ENCODE measurements around the gene ABHD6. TPM values are rescaled to one million over a fixed set of nuclear protein-coding genes. Genes with fewer than 3 reads are reported as not detected.

The ABHD6 gene
- total RNA-seq, 1 experiment from 2014 or later, result 12.7 TPM

DNA sequence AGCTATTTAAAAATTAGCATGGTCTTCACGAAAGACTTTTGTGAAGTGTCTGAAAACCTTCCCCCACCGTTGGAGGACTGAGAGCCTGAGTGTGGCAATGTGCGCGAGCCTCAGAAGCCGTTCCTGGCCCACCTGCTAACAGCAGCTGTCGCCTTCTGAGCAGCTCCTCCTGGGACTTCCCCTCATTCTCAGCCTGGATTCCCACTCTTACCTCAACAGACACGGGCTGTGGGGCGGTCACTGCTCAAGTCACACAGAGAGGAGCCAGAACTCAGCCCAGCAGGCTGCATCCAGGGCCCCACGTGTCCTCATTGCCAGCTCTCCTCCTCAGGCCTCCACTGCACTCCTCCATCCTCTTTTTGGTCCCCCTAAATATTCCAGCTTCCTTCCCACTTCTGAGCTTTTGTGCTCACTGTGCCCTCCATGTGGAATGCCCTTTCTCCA, 34.7 kb upstream of the ABHD6 start:
- CTCF ChIA-PET, result interaction anchor here (1.2 to 1.6 kb wide), 2 partner anchors 14 to 15 kb away, joined by 5 to 9 read pairs; no protein-coding TSS in a partner anchor

DNA sequence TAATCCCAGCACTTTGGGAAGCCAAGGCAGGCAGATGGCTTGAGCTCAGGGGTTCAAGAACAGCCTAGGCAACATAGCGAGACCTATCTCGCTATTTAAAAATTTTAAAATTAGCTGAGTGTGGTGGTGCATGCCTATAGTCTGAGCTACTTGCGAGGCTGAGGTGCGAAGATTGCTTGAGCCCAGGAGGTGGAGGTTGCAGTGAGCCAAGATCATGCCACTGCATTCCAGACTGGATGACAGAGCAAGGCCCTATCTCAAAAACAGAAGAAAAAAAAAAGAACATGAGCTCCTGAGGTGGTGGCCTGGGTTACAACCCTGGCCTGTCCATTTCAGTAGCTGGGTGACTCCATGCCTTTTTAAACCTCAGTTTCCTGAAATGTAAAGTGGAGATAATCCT, 34.1 kb upstream of the ABHD6 start:
- H3K36me3 ChIP-seq (ENCODE audit: control insufficient read depth in 1 of 2, insufficient read depth in 2 of 2, low read length in 2 of 2), result no peaks in the 10 kb centered on the region
- CTCF ChIA-PET, result interaction anchor here (0.9 to 1.6 kb wide), 3 partner anchors 9 to 15 kb away, joined by 3 to 9 read pairs (median 5); no protein-coding TSS in a partner anchor
- no peak overlapping the region for H3K4me3 ChIP-seq (replicated peaks in 1 of 2; ENCODE audit: low read depth in 1 of 2, low read length in 2 of 2)
- H3K9ac ChIP-seq (ENCODE audit: low read length), result no peak overlapping the region
- intact Hi-C loops (cut with micrococcal nuclease), result no loop called here
- no peaks in the 10 kb centered on the region for H3K79me2 ChIP-seq (ENCODE audit: insufficient read depth, low read length)
- no peak overlapping the region for H3K27ac ChIP-seq (ENCODE audit: low read depth, low read length)
- BruUV-seq (replicated peaks), result no TSS peak
- DNase-seq (ENCODE audit: low read depth, low spot score) (no peak), ATAC-seq (no peak)
- H3K4me2 ChIP-seq (ENCODE audit: low read length), result no peak overlapping the region
- peaks cover 0 to 13% of the 10 kb centered on the region in 2 experiments; a peak in 2 of 4 replicates for H3K4me1 ChIP-seq (ENCODE audit: control insufficient read depth in 1 of 2, insufficient read depth in 2 of 2, low read length in 2 of 2)
- no peak overlapping the region for H2AFZ ChIP-seq (ENCODE audit: low read depth, low read length, poor library complexity, severe bottlenecking)
- no peaks in the 10 kb centered on the region for H3K27me3 ChIP-seq (ENCODE audit: insufficient read depth, low read length)
- H3K9me3 ChIP-seq (ENCODE audit: control insufficient read depth in 1 of 2, insufficient read depth in 1 of 2, low read depth in 1 of 2, low read length in 2 of 2), result no peaks in the 10 kb centered on the region
- H4K20me1 ChIP-seq (ENCODE audit: insufficient read depth), result no peaks in the 10 kb centered on the region
- RAD21 ChIA-PET (ENCODE audit: low non-redundant PET in 1 of 2, low total read pairs in 2 of 2, uncharacterized antibody in 2 of 2, unreplicated experiment in 2 of 2), result no interaction called here
- H3K9me2 ChIP-seq (ENCODE audit: insufficient read depth), result no peaks in the 10 kb centered on the region
- TF ChIP-seq SRF (IDR thresholded peaks at IDR 0.05; ENCODE audit: low read depth) (no peak), CEBPB (IDR thresholded peaks at IDR 0.05; ENCODE audit: low read depth) (no peak), POLR2AphosphoS5 (IDR thresholded peaks at IDR 0.05; ENCODE audit: low read depth, low read length) (no peak), EZH2phosphoT487 (IDR thresholded peaks at IDR 0.05; ENCODE audit: borderline replicate concordance) (no peak), RAD21 (IDR thresholded peaks at IDR 0.05; ENCODE audit: low read depth) (no peak), CBX3 (IDR thresholded peaks at IDR 0.05; ENCODE audit: low read depth) (no peak), SIN3A (IDR thresholded peaks at IDR 0.05; ENCODE audit: low read depth) (no peak), EZH2 (IDR thresholded peaks at IDR 0.05) (no peak), YY1 (IDR thresholded peaks at IDR 0.05; ENCODE audit: extremely low read depth, insufficient replicate concordance, low read depth, low read length) (no peak), JUND (IDR thresholded peaks at IDR 0.05) (no peak)
- TF ChIP-seq, protein P1, sequence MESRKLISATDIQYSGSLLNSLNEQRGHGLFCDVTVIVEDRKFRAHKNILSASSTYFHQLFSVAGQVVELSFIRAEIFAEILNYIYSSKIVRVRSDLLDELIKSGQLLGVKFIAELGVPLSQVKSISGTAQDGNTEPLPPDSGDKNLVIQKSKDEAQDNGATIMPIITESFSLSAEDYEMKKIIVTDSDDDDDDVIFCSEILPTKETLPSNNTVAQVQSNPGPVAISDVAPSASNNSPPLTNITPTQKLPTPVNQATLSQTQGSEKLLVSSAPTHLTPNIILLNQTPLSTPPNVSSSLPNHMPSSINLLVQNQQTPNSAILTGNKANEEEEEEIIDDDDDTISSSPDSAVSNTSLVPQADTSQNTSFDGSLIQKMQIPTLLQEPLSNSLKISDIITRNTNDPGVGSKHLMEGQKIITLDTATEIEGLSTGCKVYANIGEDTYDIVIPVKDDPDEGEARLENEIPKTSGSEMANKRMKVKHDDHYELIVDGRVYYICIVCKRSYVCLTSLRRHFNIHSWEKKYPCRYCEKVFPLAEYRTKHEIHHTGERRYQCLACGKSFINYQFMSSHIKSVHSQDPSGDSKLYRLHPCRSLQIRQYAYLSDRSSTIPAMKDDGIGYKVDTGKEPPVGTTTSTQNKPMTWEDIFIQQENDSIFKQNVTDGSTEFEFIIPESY (IDR thresholded peaks at IDR 0.05; ENCODE audit: extremely low read depth, insufficient replicate concordance, low read length), result no peak
- POLR2A ChIA-PET, result no interaction called here

More for the DNA sequence above, 34.7 kb upstream of the ABHD6 start:
- no peaks in the 10 kb centered on the region for H3K9me3 ChIP-seq (ENCODE audit: control insufficient read depth in 1 of 2, insufficient read depth in 1 of 2, low read depth in 1 of 2, low read length in 2 of 2)
- RAD21 ChIA-PET (ENCODE audit: low non-redundant PET in 1 of 2, low total read pairs in 2 of 2, uncharacterized antibody in 2 of 2, unreplicated experiment in 2 of 2), result no interaction called here
- H3K4me1 ChIP-seq (ENCODE audit: control insufficient read depth in 1 of 2, insufficient read depth in 2 of 2, low read length in 2 of 2), result peaks cover 0 to 13% of the 10 kb centered on the region in 2 experiments; a peak in 2 of 4 replicates
- no peaks in the 10 kb centered on the region for H3K79me2 ChIP-seq (ENCODE audit: insufficient read depth, low read length)
- intact Hi-C loops (cut with micrococcal nuclease), result no loop called here
- no peak overlapping the region for H3K4me2 ChIP-seq (ENCODE audit: low read length)
- H3K9ac ChIP-seq (ENCODE audit: low read length), result no peak overlapping the region
- no peak overlapping the region for H3K4me3 ChIP-seq (replicated peaks in 1 of 2; ENCODE audit: low read depth in 1 of 2, low read length in 2 of 2)
- no peaks in the 10 kb centered on the region for H3K9me2 ChIP-seq (ENCODE audit: insufficient read depth)
- POLR2A ChIA-PET, result no interaction called here
- no peaks in the 10 kb centered on the region for H3K36me3 ChIP-seq (ENCODE audit: control insufficient read depth in 1 of 2, insufficient read depth in 2 of 2, low read length in 2 of 2)
- no peak for DNase-seq (ENCODE audit: low read depth, low spot score)
- ATAC-seq, result no peak
- H3K27ac ChIP-seq (ENCODE audit: low read depth, low read length), result no peak overlapping the region
- no peaks in the 10 kb centered on the region for H3K27me3 ChIP-seq (ENCODE audit: insufficient read depth, low read length)
- TF ChIP-seq ZFX (IDR thresholded peaks at IDR 0.05), result no peak
- no peak for TF ChIP-seq ZNF274 (IDR thresholded peaks at IDR 0.05; ENCODE audit: low read depth, low read length)
- TF ChIP-seq, protein P2, sequence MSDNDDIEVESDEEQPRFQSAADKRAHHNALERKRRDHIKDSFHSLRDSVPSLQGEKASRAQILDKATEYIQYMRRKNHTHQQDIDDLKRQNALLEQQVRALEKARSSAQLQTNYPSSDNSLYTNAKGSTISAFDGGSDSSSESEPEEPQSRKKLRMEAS (IDR thresholded peaks at IDR 0.05), result no peak
- no peaks in the 10 kb centered on the region for H4K20me1 ChIP-seq (ENCODE audit: insufficient read depth)
- BruUV-seq (replicated peaks), result no TSS peak
- no peak overlapping the region for H2AFZ ChIP-seq (ENCODE audit: low read depth, low read length, poor library complexity, severe bottlenecking)
